Measurements from ENCODE around the gene CDH4. TPM values are rescaled to one million over a fixed set of nuclear protein-coding genes. Genes with fewer than 3 reads are reported as not detected.

CDH4 gene
- total RNA-seq, 1 donor, result 0.18 TPM

GRCh38 chr20:61298661-61299060 lies 46.6 kb downstream of the CDH4 start:
- DNase-seq (ENCODE audit: low read depth), result no peak
- H3K4me3 ChIP-seq (ENCODE audit: low read depth, low read length), result no peak overlapping the region
- no peak for TF ChIP-seq CTCF (IDR thresholded peaks at IDR 0.05; ENCODE audit: insufficient read depth, low read length)

GRCh38 chr20:61299104-61299503 lies 47.0 kb downstream of the CDH4 start:
- H3K4me3 ChIP-seq (ENCODE audit: low read depth, low read length), result no peak overlapping the region
- TF ChIP-seq CTCF (IDR thresholded peaks at IDR 0.05; ENCODE audit: insufficient read depth, low read length), result no peak
- DNase-seq (ENCODE audit: low read depth), result no peak

GRCh38 chr20:61299618-61300017 lies 47.6 kb downstream of the CDH4 start:
- TF ChIP-seq CTCF (IDR thresholded peaks at IDR 0.05; ENCODE audit: insufficient read depth, low read length), result no peak
- H3K4me3 ChIP-seq (ENCODE audit: low read depth, low read length), result no peak overlapping the region
- no peak for DNase-seq (ENCODE audit: low read depth)

- TF ChIP-seq CTCF (IDR thresholded peaks at IDR 0.05; ENCODE audit: insufficient read depth, low read length), result no peak
- no peak overlapping the region for H3K4me3 ChIP-seq (ENCODE audit: low read depth, low read length)
- no peak for DNase-seq (ENCODE audit: low read depth)
Observed at GRCh38 chr20:61300293-61300692, 48.2 kb downstream of the CDH4 start.

- no peak overlapping the region for H3K4me3 ChIP-seq (ENCODE audit: low read depth, low read length)
- TF ChIP-seq CTCF (IDR thresholded peaks at IDR 0.05; ENCODE audit: insufficient read depth, low read length), result no peak
- no peak for DNase-seq (ENCODE audit: low read depth)
Observed at GRCh38 chr20:61300709-61301108, 48.6 kb downstream of the CDH4 start.

GRCh38 chr20:61301711-61302525 lies 49.9 kb downstream of the CDH4 start:
- no peak overlapping the region for H3K4me3 ChIP-seq (ENCODE audit: low read depth, low read length)
- DNase-seq (ENCODE audit: low read depth), result no peak
- no peak for TF ChIP-seq CTCF (IDR thresholded peaks at IDR 0.05; ENCODE audit: insufficient read depth, low read length)

- no peak for TF ChIP-seq CTCF (IDR thresholded peaks at IDR 0.05; ENCODE audit: insufficient read depth, low read length)
- DNase-seq (ENCODE audit: low read depth), result no peak
- H3K4me3 ChIP-seq (ENCODE audit: low read depth, low read length), result no peak overlapping the region
Observed at GRCh38 chr20:61303217-61303616, 51.2 kb downstream of the CDH4 start.
